Mononuclear cell (primary cell): Measurements from ENCODE around the gene GAB1. TPM values are rescaled to one million over a fixed set of nuclear protein-coding genes. Genes with fewer than 3 reads are reported as not detected.

Source experiments
- H3K27me3 ChIP-seq: 2 replicates; pipeline ENCODE4 v1.6.0; 2011; ENCODE audit warnings: low read length, control low read depth; ENCODE audit not compliant: insufficient read depth
- H3K4me1 ChIP-seq: 2 replicates; pipeline ENCODE4 v1.5.1; 2011; ENCODE audit warnings: mild to moderate bottlenecking, low read length, control low read depth; ENCODE audit not compliant: insufficient read depth
- H3K4me3 ChIP-seq: 2 replicates; pipeline ENCODE4 v1.5.1; 2011; ENCODE audit warnings: mild to moderate bottlenecking, low read length, moderate library complexity
- H3K9me3 ChIP-seq: 2 replicates; pipeline ENCODE4 v1.5.1; 2011; ENCODE audit warnings: low read depth, mild to moderate bottlenecking, control low read depth, low read length
- total RNA-seq: library from RNA; depleted of rRNA; stranded (reverse); fragments of >200 nt; gene quantifications from one replicate; pipeline ENCODE4 v1.2.3, GENCODE V29; 2012

GAB1 gene
- total RNA-seq, 1 donor, result 6.3 TPM

GRCh38 chr4:143482840-143483239 lies 146.2 kb downstream of the GAB1 start:
- H3K9me3 ChIP-seq, result no peaks in the 10 kb centered on the region
- no peaks in the 10 kb centered on the region for H3K4me1 ChIP-seq
- H3K27me3 ChIP-seq, result no peaks in the 10 kb centered on the region
- H3K4me3 ChIP-seq, result no peak overlapping the region

- Histone ChIP-seq H3K27me3 (no peaks in the 10 kb centered on the region), H3K4me1 (no peaks in the 10 kb centered on the region), H3K4me3 (no peak overlapping the region), H3K9me3 (no peaks in the 10 kb centered on the region)
These were observed 149.6 kb downstream of the GAB1 start for GRCh38 chr4:143486314-143486713.

GRCh38 chr4:143488687-143489086 lies 152.0 kb downstream of the GAB1 start:
- Histone ChIP-seq H3K27me3 (no peaks in the 10 kb centered on the region), H3K4me1 (no peaks in the 10 kb centered on the region), H3K4me3 (no peak overlapping the region)

GRCh38 chr4:143489106-143489505 lies 152.4 kb downstream of the GAB1 start:
- Histone ChIP-seq H3K4me3 (no peak overlapping the region), H3K27me3 (no peaks in the 10 kb centered on the region), H3K4me1 (no peaks in the 10 kb centered on the region), H3K9me3 (no peaks in the 10 kb centered on the region)

More at GRCh38 chr4:143488687-143489086, 152.0 kb downstream of the GAB1 start:
- no peaks in the 10 kb centered on the region for H3K9me3 ChIP-seq

- Histone ChIP-seq H3K27me3 (no peaks in the 10 kb centered on the region), H3K4me3 (no peak overlapping the region), H3K9me3 (no peaks in the 10 kb centered on the region), H3K4me1 (no peaks in the 10 kb centered on the region)
These were observed 161.3 kb downstream of the GAB1 start for GRCh38 chr4:143498021-143498420.

GRCh38 chr4:143502231-143502630 lies 165.6 kb downstream of the GAB1 start:
- H3K9me3 ChIP-seq, result no peaks in the 10 kb centered on the region
- no peaks in the 10 kb centered on the region for H3K27me3 ChIP-seq
- no peak overlapping the region for H3K4me3 ChIP-seq
- no peaks in the 10 kb centered on the region for H3K4me1 ChIP-seq

GRCh38 chr4:143506031-143506430 lies 169.4 kb downstream of the GAB1 start:
- Histone ChIP-seq H3K4me3 (no peak overlapping the region), H3K4me1 (no peaks in the 10 kb centered on the region), H3K27me3 (no peaks in the 10 kb centered on the region), H3K9me3 (no peaks in the 10 kb centered on the region)

GRCh38 chr4:143511906-143512305 lies 175.2 kb downstream of the GAB1 start:
- Histone ChIP-seq H3K27me3 (no peaks in the 10 kb centered on the region), H3K4me3 (no peak overlapping the region), H3K9me3 (no peaks in the 10 kb centered on the region), H3K4me1 (peaks cover 23% of the 10 kb centered on the region)

- Histone ChIP-seq H3K9me3 (no peaks in the 10 kb centered on the region), H3K27me3 (no peaks in the 10 kb centered on the region), H3K4me3 (peak overlapping the region; percentile 85), H3K4me1 (peaks cover 23% of the 10 kb centered on the region)
These were observed 176.3 kb downstream of the GAB1 start for GRCh38 chr4:143512978-143513313.

- Histone ChIP-seq H3K9me3 (no peaks in the 10 kb centered on the region), H3K27me3 (no peaks in the 10 kb centered on the region), H3K4me1 (peaks cover 23% of the 10 kb centered on the region), H3K4me3 (peak within 1 kb of the TSS; percentile 85)
These were observed 176.9 kb downstream of the GAB1 start, which contains the start of gene SMARCA5 for GRCh38 chr4:143513314-143514168. Gene SMARCA5 (plus strand): TSS chr4:143513702. CDS start chr4:143513925, 223 bp downstream.

GRCh38 chr4:143514169-143514495 lies 177.5 kb downstream of the GAB1 start:
- Histone ChIP-seq H3K27me3 (no peaks in the 10 kb centered on the region), H3K4me1 (peaks cover 23% of the 10 kb centered on the region), H3K4me3 (peak overlapping the region; percentile 85), H3K9me3 (no peaks in the 10 kb centered on the region)

- H3K9me3 ChIP-seq, result no peaks in the 10 kb centered on the region
- H3K27me3 ChIP-seq, result no peaks in the 10 kb centered on the region
- peaks cover 23% of the 10 kb centered on the region for H3K4me1 ChIP-seq
- H3K4me3 ChIP-seq, result peak overlapping the region; percentile 85
These were observed 177.8 kb downstream of the GAB1 start for GRCh38 chr4:143514497-143514896.

GRCh38 chr4:143514901-143515300 lies 178.2 kb downstream of the GAB1 start:
- Histone ChIP-seq H3K4me3 (peak overlapping the region; percentile 85), H3K4me1 (peaks cover 23% of the 10 kb centered on the region), H3K27me3 (no peaks in the 10 kb centered on the region), H3K9me3 (no peaks in the 10 kb centered on the region)

GRCh38 chr4:143515905-143516304 lies 179.2 kb downstream of the GAB1 start:
- Histone ChIP-seq H3K4me1 (peaks cover 25% of the 10 kb centered on the region), H3K27me3 (no peaks in the 10 kb centered on the region), H3K9me3 (no peaks in the 10 kb centered on the region), H3K4me3 (no peak overlapping the region)

GRCh38 chr4:143517764-143518163 lies 181.1 kb downstream of the GAB1 start:
- H3K9me3 ChIP-seq, result no peaks in the 10 kb centered on the region
- H3K4me1 ChIP-seq, result peaks cover 30% of the 10 kb centered on the region
- no peaks in the 10 kb centered on the region for H3K27me3 ChIP-seq
- H3K4me3 ChIP-seq, result no peak overlapping the region
